ENCODE measurements around the gene CORO2B.

Gene CORO2B

DNA sequence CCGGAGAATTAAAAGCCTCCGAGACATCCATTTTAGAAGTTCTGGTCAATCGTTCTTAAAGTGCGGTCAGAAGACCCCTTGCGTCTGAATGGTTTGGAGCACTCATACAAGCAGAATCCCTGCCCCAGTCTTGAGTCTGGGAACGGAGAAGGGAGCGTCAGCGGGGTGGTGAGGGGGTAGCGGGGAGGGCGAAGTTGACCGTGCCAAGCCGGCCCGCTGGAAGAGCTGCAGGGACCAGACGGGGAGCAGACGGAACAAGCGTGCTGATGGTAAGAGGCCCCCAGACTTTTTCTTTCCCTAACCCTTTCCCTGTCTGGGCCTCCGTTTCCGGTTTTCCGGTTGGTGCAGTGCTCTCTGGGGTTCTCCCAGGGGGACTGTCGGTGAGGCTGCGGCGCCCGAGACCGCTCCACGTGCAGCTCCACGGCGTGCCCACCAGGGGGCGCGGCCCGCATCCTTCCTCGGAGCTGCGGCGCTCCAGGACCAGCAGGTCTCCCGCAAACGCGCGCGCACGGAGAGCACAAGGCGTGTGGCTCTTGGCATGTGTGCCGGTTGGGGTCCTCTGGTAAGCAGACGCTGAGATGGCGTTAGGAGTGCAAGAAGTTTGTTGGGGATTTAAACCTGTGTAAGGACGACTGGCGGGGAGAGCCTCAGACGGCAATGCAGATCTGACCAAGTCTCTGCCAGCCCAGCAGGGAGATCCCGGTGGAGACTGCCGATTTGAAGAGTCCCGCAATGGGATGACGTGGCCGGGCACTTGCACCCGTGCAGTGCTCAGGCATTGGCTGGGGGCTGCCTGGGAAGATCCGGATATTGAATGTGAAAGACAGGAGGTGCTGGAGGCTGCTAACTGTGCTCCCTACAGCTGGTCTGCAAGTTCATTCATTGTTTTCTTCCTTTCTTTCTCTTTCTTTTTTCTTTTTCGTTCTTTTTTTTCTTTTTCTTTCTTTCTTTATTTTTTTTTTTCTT, 19.2 kb upstream of the CORO2B start:
- TF ChIP-seq, protein P1, sequence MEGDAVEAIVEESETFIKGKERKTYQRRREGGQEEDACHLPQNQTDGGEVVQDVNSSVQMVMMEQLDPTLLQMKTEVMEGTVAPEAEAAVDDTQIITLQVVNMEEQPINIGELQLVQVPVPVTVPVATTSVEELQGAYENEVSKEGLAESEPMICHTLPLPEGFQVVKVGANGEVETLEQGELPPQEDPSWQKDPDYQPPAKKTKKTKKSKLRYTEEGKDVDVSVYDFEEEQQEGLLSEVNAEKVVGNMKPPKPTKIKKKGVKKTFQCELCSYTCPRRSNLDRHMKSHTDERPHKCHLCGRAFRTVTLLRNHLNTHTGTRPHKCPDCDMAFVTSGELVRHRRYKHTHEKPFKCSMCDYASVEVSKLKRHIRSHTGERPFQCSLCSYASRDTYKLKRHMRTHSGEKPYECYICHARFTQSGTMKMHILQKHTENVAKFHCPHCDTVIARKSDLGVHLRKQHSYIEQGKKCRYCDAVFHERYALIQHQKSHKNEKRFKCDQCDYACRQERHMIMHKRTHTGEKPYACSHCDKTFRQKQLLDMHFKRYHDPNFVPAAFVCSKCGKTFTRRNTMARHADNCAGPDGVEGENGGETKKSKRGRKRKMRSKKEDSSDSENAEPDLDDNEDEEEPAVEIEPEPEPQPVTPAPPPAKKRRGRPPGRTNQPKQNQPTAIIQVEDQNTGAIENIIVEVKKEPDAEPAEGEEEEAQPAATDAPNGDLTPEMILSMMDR (conservative IDR thresholded peaks at IDR 0.05; ENCODE audit: low read length): peak; percentile 82
- peak overlapping the region; percentile 63 for H3K4me3 ChIP-seq (ENCODE audit: low read length)
- peak; percentile 67 for DNase-seq (ENCODE audit: low read depth)

DNA sequence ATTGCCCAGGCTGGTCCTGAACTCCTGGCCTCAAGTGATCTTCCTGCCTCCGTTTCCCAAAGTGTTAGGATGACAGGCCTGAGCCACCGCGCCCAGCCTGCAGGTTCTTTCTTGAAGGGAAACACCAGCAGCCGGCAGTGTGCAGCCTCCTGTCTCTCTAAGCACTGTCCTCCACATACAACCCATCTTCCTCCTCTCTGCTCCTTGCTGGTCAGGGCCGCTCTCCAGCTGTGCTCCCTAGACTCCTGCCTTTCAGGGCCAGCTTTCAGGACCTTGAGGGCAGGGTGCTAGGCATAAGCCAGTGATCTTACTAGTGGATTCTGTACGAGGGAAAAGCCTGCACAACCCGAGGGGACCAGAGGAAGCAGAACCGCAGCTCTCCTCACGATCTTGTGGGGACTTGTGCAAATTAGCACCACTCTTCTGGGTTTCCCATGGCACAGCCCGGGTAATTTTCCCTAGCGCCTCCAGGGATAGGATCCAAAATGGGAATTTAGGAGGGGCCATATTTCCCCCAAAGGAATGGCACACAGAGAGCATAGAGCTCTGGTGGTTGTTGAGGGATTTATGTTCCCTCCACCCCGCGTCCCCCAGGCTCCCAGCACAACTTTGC, 18.2 kb upstream of the CORO2B start:
- TF ChIP-seq, protein P1 (conservative IDR thresholded peaks at IDR 0.05; ENCODE audit: low read length): no peak
- no peak overlapping the region for H3K4me3 ChIP-seq (ENCODE audit: low read length)
- DNase-seq (ENCODE audit: low read depth): no peak

DNA sequence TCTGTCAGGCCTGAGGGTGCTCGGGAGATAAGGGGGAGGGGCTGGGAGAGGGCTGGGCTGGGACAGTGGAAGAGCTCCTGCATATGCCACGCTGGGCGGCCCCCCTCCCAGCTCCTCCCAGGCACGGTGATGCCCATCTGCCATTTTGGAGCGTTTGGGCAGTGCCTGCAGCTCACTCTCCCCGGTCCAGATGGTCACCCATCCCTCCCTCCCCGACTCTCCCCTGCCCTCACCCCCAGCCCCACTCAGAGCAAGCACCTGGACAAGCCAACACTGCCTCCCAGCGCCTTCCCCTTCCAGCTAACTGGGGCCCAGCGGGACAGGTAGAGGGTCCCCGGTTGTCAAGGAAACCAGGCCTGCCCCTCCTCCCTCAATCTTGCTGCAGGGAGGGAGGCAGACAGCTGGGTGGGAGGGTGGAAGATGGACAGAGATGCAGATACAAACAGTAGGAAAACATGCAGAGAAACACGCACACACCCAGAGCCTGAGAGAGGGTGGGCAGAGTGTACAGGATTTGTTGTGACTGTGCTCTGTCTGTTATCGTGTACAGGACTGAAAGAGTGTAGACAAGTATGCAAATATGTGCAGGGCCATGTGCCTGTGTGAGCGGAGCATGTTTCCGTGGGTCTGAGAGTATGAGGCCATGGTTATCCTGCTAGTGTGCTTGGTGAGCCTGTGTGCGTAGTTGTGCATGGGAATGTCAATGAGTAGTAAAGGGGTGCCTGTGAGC, 17.5 kb upstream of the CORO2B start:
- DNase-seq (ENCODE audit: low read depth): no peak
- TF ChIP-seq, protein P1 (conservative IDR thresholded peaks at IDR 0.05; ENCODE audit: low read length): no peak
- no peak overlapping the region for H3K4me3 ChIP-seq (ENCODE audit: low read length)

DNA sequence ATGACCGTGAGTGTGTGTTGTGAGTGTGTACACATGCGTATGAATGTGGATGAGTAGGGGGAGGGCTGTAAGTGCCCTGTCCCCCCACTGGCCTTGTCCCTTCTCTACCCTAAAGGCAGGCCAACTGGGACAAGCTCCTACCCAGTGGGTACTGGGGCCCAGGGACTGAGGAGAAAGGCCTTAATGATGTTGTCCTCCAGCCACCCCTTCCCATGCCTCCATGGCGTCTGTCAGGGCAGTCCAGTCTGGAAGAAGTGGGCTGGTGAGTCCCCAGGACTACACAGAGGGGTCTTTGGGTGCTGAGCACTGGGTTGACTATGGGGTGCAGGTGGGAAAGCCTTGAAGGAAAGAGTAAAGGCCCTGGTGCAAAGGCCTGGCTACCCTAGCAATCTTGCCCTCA, 16.9 kb upstream of the CORO2B start:
- no peak for DNase-seq (ENCODE audit: low read depth)
- TF ChIP-seq, protein P1 (conservative IDR thresholded peaks at IDR 0.05; ENCODE audit: low read length): no peak
- no peak overlapping the region for H3K4me3 ChIP-seq (ENCODE audit: low read length)

DNA sequence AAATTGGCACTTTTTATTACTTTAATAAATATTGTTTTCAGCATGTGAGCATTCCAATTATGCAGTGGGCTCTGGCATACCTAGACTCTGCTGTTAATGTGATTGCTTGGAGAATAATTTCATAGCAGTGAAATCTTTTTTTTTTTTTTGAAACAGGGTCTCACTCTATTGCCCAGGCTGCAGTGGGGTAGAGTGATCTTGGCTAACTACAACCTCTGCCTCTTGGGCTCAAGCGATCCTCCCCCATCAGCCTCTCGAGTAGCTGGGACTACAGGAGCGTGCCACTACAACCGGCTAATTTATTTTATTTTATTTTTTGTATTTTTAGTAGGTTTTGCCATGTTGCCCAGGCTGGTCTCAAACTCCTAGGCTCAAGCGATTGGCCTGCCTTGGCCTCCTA, 14.6 kb upstream of the CORO2B start:
- H3K4me3 ChIP-seq (ENCODE audit: low read length): no peak overlapping the region
- DNase-seq (ENCODE audit: low read depth): no peak
- TF ChIP-seq, protein P1 (conservative IDR thresholded peaks at IDR 0.05; ENCODE audit: low read length): no peak

DNA sequence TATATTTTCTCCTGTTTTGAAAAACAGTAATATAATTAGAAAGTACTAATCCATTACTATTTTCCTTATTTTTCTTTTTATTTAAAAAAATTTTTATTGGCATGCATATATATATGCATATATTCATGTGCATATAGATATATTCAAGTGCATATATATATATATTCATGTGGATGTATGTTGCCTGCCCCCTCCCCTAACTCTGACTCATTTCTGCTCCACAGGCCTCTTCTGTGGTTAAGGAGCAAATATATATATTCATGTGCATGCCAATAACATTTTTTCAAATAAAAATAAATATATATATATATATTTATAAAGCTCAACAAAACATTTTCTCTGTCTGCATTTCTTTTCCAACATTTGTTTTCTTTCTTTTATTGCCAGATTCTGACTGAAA, 13.6 kb upstream of the CORO2B start:
- TF ChIP-seq, protein P1 (conservative IDR thresholded peaks at IDR 0.05; ENCODE audit: low read length): no peak
- H3K4me3 ChIP-seq (ENCODE audit: low read length): no peak overlapping the region
- DNase-seq (ENCODE audit: low read depth): no peak
